ENCODE results near the gene HP1BP3.

GRCh38 chr1:20793236-20793635 is 6.1 kb upstream of the HP1BP3 start:
- no peak for TF ChIP-seq CTCF (conservative IDR thresholded peaks at IDR 0.05)
- no peak for TF ChIP-seq ZFX (IDR thresholded peaks at IDR 0.05)
